ENCODE data around the gene B3GAT3.

DNA sequence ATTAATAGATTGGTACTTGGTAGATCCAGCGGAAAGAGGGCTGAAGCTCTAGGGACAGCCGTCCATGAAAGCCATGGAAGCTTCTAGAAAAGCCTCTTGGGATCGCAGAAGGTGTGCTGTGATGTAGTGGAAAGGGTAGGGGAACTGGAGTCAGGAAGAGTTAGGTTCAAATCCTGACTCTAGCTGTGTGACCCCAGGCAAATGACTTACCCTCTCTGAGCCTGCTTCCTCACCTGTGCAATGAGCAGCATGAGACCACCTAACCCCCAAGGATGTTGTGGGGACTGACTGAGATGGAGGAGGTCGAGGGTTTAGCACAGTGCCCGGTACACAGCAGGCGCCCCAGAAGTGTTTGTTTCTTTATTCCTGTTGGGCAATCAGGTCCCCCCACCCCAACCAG, 11.4 kb downstream of the B3GAT3 start:
- TF ChIP-seq, protein P1, sequence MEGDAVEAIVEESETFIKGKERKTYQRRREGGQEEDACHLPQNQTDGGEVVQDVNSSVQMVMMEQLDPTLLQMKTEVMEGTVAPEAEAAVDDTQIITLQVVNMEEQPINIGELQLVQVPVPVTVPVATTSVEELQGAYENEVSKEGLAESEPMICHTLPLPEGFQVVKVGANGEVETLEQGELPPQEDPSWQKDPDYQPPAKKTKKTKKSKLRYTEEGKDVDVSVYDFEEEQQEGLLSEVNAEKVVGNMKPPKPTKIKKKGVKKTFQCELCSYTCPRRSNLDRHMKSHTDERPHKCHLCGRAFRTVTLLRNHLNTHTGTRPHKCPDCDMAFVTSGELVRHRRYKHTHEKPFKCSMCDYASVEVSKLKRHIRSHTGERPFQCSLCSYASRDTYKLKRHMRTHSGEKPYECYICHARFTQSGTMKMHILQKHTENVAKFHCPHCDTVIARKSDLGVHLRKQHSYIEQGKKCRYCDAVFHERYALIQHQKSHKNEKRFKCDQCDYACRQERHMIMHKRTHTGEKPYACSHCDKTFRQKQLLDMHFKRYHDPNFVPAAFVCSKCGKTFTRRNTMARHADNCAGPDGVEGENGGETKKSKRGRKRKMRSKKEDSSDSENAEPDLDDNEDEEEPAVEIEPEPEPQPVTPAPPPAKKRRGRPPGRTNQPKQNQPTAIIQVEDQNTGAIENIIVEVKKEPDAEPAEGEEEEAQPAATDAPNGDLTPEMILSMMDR (IDR thresholded peaks at IDR 0.05; ENCODE audit: poor library complexity, severe bottlenecking), result no peak
- TF ChIP-seq POLR2AphosphoS5 (IDR thresholded peaks at IDR 0.05) (no peak), EZH2 (IDR thresholded peaks at IDR 0.05; ENCODE audit: borderline replicate concordance, insufficient read depth, low read length, poor library complexity, severe bottlenecking) (no peak), RAD21 (conservative IDR thresholded peaks at IDR 0.05) (no peak), EP300 (conservative IDR thresholded peaks at IDR 0.05; ENCODE audit: poor library complexity, severe bottlenecking) (no peak), TAF1 (IDR thresholded peaks at IDR 0.05; ENCODE audit: low read depth) (no peak)
